ENCODE results near the gene ADGRD1. TPM values are rescaled to one million over a fixed set of nuclear protein-coding genes. Genes with fewer than 3 reads are reported as not detected.

The ADGRD1 gene
- total and polyA plus RNA-seq, 2 of the 8 experiments (the other 6 are each of a cell fraction or from before 2014, with no cell fraction given): 0.36 to 0.48 TPM

GRCh38 chr12:131013118-131013517 is 59.4 kb downstream of the ADGRD1 start:
- no peak overlapping the region for H3K18ac ChIP-seq (ENCODE audit: extremely low read depth, low read length)
- H3K14ac ChIP-seq (ENCODE audit: insufficient read length): no peak overlapping the region
- no peaks in the 10 kb centered on the region for H3K36me3 ChIP-seq (ENCODE audit: control insufficient read depth in 2 of 4, insufficient read depth in 4 of 4, low read length in 3 of 4)
- H3K4me2 ChIP-seq (ENCODE audit: insufficient read depth in 1 of 2, low read depth in 2 of 2, low read length in 2 of 2): no peak overlapping the region
- H3K23me2 ChIP-seq (ENCODE audit: low read depth, low read length): no peaks in the 10 kb centered on the region; the same call in 1 of the 2 replicates
- H3K27me3 ChIP-seq (replicated peaks in 1 of 4; ENCODE audit: control insufficient read depth in 3 of 4, extremely low read depth in 1 of 4, insufficient read depth in 3 of 4, low read length in 3 of 4): peaks cover 0 to 2% (median 0%) of the 10 kb centered on the region in 4 experiments; a peak in 1 of 7 replicates
- H4K91ac ChIP-seq (replicated peaks; ENCODE audit: insufficient read length, low read length): no peak overlapping the region
- no peak overlapping the region for H3K56ac ChIP-seq (replicated peaks; ENCODE audit: insufficient read length, low read depth, low read length)
- no peaks in the 10 kb centered on the region for H3K9me3 ChIP-seq (ENCODE audit: insufficient read depth in 2 of 2, low read depth in 1 of 2, low read length in 1 of 2)
- H2AFZ ChIP-seq (ENCODE audit: low read length): no peak overlapping the region
- H3K79me2 ChIP-seq (ENCODE audit: control insufficient read depth in 1 of 2, insufficient read depth in 2 of 2, low read length in 2 of 2): no peaks in the 10 kb centered on the region
- WGBS, 2 experiments (ENCODE audit: extremely low coverage in 1 of 2, insufficient coverage in 1 of 2, insufficient read length in 1 of 2, insufficient replicate concordance in 2 of 2, low coverage in 1 of 2, low lambda C conversion rate in 2 of 2, missing lambda C conversion rate in 1 of 2): 97% methylated on average over 7 of the region's 7 CpGs; no CpG with 5 or more reads in 1 of the 2 experiments
- H2BK15ac ChIP-seq (ENCODE audit: low read length): no peak overlapping the region
- FAIRE-seq: no peak
- no peak overlapping the region for H4K5ac ChIP-seq (ENCODE audit: insufficient read length, low read depth, low read length)
- TF ChIP-seq TCF12 (IDR thresholded peaks at IDR 0.05; ENCODE audit: low read depth, low read length): no peak
- TF ChIP-seq SAP30 (IDR thresholded peaks at IDR 0.05; ENCODE audit: insufficient read depth, insufficient replicate concordance, low read length): no peak
- TF ChIP-seq TBP (IDR thresholded peaks at IDR 0.05; ENCODE audit: low read depth, low read length): no peak
- no peak overlapping the region for H2BK120ac ChIP-seq (replicated peaks; ENCODE audit: low read depth, low read length)
- H4K8ac ChIP-seq (ENCODE audit: extremely low read depth, insufficient read depth, low read length): no peak overlapping the region
- no peak overlapping the region for H3K27ac ChIP-seq (ENCODE audit: low read depth, low read length)
- no peak overlapping the region for H2AK5ac ChIP-seq (ENCODE audit: low read depth, low read length)
- peaks cover 0 to 2% (median under 1%) of the 10 kb centered on the region in 4 experiments; a peak in 1 of 7 replicates for H3K4me1 ChIP-seq (replicated peaks in 1 of 4; ENCODE audit: control insufficient read depth in 3 of 4, insufficient read depth in 4 of 4, low read length in 3 of 4)
- H3K4me3 ChIP-seq (ENCODE audit: extremely low read depth in 1 of 4, insufficient read depth in 2 of 4, low read depth in 3 of 4, low read length in 4 of 4): no peak overlapping the region
- H2BK12ac ChIP-seq (ENCODE audit: low read depth, low read length): no peak overlapping the region
- no peak overlapping the region for H2BK5ac ChIP-seq (ENCODE audit: low read depth, low read length)
- H2BK20ac ChIP-seq (ENCODE audit: low read length): no peak overlapping the region
- CTCF ChIA-PET (ENCODE audit: partially characterized antibody): interaction anchor here (0.6 to 1.0 kb wide), 2 partner anchors 24 to 135 kb away, joined by 3 read pairs; no protein-coding TSS in a partner anchor
- H4K20me1 ChIP-seq (replicated peaks in 1 of 2; ENCODE audit: control insufficient read depth in 1 of 2, insufficient read depth in 2 of 2, low read length in 2 of 2): peaks cover 0 to 6% of the 10 kb centered on the region in 2 experiments
- no peak for DNase-seq (ENCODE audit: low read depth in 1 of 2, low spot score in 2 of 2)
- H3K79me1 ChIP-seq (ENCODE audit: low read depth, low read length): no peaks in the 10 kb centered on the region
- POLR2A ChIA-PET (ENCODE audit: partially characterized antibody): no interaction called here
- no peak overlapping the region for H3K23ac ChIP-seq (ENCODE audit: insufficient read length)
- no peak overlapping the region for H3K9ac ChIP-seq (replicated peaks in 1 of 4; ENCODE audit: extremely low read depth in 1 of 4, low read depth in 3 of 4, low read length in 3 of 4)
- H3K4ac ChIP-seq (replicated peaks; ENCODE audit: insufficient read length, low read depth, low read length): no peak overlapping the region

Data from H1 (cell line).